GM19238 (cell line): Measurements from ENCODE around the gene EIF2S1.
A peak's percentile ranks its signal among the peaks of the same experiment; 100 is the strongest.
"Not testable (repeated sequence)": the region's sequence is repeated elsewhere in the genome, so short reads cannot be mapped to it uniquely, and the experiment has no call there.

Experiments used
- DNase-seq: peaks from one replicate; pipeline ENCODE4 v3.0.0; 2011; ENCODE audit warnings: low spot score; ENCODE audit not compliant: insufficient read length

The EIF2S1 gene

DNA sequence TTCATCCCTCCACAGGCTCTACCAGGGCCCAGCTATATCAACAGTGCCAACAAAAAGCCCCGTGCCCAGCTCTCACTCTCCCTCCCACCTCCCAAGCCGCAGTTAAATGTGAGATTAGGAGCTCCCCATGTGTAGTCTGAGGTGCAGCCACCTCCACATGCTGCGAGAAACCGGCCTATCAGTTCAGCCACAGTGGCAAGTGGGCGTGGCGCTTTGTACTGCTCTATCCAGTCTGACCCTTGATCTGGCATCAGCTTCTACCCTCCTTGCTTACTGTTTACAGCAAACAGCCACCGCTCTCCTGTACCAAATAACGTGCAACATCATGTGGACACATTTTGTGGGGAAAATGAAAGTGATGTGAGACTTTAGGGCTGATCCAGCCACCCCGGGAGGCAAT, 50.2 kb downstream of the EIF2S1 start:
- no peak for DNase-seq

- no peak for DNase-seq
These were observed 51.2 kb downstream of the EIF2S1 start for GRCh38 chr14:67411370-67411769.

DNA sequence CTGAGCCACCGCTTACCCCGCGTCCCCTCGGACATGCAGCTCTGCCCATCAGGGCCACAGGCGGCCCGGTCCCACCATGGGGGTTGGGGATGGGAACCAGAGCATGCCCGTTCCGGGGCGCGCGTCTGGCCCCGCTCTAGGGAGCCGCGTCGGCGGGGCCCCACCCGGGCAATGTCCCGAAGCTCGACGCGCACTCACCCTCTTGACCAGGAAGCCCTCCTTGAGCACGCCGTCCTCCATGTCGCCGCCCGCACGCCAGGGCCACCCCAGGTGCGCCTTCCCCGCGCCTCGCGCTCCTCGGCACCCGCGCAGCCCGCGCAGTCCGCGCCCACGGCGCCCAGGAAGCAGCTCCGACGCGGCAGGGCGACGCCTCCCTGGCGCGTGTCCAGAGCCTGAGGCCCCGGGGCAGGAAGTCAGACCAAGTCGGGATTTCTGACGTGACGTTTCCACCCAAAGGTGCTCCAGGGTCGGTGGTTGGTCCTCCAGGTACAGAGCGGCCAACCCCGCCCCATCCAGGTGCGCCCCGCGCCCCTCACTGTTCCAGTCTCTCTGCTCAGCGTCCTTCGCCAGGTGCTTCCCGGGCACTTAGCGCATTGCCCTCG, 51.8 kb downstream of the EIF2S1 start, which contains the start of gene PLEK2:
Gene PLEK2 (minus strand): TSS at position 346 of the 602 bp plus-strand sequence. CDS start 106 bp downstream, at position 240.
- DNase-seq, result no peak

DNA sequence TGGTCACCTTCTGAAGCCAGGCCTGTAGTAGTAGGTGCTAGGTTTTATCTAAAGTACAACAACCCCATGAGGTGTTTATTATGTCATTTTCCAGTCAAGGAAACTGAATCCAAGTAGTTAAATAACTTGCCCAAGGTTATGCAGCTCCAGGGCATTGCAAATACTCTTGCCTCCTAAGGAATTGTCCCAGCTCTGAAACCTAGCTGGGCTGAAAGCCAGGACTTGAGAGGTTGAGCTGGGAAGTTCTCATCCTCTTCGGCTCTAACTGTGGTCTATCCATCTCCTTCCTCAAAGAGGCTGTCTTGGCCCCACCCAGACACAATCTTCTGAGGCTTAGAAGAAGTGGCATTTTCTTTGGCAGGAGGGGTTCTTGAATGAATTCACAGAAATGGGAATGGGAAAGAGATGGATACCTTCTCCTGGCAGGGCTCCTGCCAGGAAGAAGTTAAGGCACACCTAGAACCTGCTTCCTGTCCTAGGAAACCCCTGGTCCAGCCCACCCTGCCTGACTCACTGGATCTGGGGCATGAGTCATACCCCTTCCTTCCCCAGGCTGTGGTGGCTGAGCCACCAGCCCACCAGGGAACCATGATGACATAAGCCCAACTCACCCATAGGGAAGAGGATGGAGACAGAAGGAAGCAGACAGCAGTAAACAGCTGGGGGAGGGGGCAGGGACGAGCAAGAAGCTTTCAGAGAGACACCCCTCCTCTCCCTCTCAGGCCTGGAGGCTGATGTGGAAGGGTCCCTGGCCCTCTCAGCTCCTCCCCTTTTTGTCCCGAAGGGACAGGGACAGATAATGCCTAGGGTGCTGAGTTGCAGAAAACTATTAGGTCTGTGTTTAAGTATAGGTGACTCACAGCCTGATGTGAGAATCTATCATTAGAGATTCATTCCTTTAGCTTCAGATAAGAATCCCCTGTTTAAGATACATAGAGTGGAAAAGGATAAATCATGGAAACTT, 54.0 kb downstream of the EIF2S1 start:
- DNase-seq, result no peak

GRCh38 chr14:67415610-67416009, 55.5 kb downstream of the EIF2S1 start:
- DNase-seq, result not testable (repeated sequence)

- DNase-seq, result no peak
These were observed 56.0 kb downstream of the EIF2S1 start for GRCh38 chr14:67416085-67416484.

DNA sequence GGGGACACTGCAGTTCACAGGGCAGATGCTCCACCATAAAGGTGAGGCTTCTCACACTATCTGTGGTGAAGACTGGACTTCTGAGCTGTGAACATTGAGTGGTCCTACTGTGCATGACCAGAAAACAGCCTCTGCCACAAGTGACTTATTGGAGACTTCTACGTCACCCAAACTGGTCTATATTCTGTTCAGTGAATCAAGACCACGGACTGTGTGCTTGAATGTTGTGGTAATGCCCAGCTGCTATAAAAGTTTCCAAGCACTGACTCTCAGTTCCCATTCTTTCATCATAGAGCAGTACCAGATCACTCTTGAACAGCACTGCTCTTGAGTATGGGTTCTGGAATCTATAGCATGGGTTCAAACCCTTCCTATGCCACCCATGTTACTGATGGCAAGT, 56.7 kb downstream of the EIF2S1 start:
- DNase-seq, result no peak

- no peak for DNase-seq
These were observed 57.5 kb downstream of the EIF2S1 start for GRCh38 chr14:67417633-67418032.

- DNase-seq, result no peak
These were observed 58.5 kb downstream of the EIF2S1 start for GRCh38 chr14:67418401-67419191.

- no peak for DNase-seq
These were observed 60.1 kb downstream of the EIF2S1 start for GRCh38 chr14:67420102-67420739.

DNA sequence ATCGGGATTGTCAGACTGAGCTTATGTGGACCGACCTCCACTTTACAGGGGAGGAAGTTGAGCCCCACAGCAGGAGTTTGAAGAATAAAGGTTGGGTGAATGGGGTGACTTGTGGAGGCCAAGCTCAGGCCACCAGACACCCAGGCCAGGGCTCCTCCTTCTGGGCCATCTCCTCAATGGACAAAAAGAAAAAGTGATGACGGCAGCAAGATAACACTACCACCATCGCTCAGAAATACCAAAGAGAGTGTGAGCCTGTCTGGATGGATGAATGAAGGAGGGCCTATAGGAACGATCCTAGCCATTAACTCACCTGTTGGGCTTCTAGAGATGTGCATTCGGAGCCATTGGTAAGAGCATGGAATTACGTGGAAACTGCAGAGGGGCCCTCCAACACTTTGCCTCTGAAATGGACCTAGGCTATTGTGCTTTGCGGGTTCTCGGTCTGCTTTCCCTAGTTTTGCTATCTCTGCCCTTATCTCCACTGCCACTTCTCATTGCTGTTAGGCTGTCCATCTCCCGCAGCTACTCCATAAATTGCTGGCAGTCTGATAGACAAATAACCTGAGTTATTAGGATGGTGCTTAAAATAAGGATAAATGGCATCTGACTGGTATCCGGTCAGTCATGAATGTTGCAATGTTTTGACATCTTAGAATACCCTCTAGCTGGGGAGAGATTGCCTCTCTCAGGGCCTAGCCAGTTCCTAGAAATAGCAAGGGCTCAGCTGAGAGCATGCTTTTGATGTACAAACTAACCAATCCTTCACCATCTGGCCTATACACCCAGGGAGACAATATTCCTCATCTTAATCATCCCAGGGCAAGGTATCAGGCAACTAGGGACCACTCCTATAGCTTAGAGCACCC, 61.5 kb downstream of the EIF2S1 start:
- no peak for DNase-seq

- no peak for DNase-seq
These were observed 63.3 kb downstream of the EIF2S1 start for GRCh38 chr14:67423424-67423823.

DNA sequence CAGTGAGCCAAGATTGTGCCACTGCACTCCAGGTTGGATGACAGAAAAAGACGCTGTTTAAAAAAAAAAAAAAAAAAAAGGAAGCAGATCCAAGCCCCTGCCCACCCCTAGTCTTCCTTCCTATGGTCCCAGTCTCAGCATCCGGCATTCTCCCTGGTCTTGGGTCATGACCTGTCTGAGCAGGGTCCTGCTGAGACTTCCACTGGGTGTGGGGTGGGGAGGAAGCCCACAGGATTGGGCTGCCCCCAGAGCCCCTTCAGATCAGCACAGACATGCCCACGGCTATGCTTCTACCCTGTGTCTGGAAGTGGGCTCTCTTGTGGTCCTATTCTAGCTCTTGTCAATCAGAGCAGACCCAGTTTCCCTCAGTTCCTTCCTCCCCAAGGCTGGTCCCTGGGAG, 64.4 kb downstream of the EIF2S1 start:
- DNase-seq, result no peak

DNA sequence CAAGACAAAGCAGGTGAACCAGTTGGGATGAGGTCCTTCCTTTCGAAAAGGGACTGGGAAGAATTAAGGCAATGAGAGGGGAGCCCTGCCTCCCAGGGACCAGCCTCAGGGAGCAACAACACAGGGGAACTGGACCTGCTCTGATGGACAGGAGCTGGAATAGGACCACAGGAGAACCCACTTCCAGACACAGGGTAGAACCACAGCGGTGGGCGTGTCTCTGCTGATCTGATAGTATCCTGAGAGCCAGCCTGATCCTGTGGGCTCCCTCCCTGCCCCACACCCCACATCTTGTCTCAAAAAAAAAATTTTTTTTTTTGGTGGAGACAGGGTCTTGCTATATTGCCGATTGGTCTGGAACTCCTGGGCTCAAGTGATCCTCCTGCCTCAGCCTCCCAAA, 65.5 kb downstream of the EIF2S1 start:
- no peak for DNase-seq

- no peak for DNase-seq
These were observed 66.0 kb downstream of the EIF2S1 start for GRCh38 chr14:67426161-67426560.

DNA sequence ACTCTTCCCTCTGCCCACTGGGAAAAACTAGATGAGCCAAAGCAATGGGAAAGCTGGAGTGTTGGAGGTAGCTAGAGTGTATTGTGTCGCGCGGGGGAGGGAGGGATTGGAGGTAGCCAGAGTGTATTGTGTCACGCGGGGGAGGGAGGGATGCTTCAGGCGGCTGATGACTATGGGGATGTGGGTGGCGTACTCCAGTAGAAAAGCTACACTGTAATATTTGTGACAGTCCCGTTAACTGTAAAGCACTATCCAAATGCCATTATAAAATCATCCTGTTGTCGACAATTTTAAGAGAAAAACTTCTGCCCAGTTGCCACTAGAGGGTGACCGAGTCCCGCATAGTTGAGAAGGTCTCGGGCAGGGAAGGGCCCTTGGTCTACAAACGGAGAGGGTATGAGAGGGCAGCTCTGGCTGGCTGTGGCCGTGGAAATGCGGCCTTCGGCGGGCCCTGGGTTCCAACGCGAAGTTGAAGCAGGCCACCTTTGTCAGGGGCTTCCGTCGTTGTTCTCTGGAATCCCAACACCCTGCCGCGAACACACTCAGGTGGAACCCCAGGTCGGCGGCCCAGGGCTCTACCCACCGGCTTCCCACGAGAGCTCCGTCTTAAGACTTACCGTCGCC, 67.0 kb downstream of the EIF2S1 start:
- peak; percentile 77 for DNase-seq

DNA sequence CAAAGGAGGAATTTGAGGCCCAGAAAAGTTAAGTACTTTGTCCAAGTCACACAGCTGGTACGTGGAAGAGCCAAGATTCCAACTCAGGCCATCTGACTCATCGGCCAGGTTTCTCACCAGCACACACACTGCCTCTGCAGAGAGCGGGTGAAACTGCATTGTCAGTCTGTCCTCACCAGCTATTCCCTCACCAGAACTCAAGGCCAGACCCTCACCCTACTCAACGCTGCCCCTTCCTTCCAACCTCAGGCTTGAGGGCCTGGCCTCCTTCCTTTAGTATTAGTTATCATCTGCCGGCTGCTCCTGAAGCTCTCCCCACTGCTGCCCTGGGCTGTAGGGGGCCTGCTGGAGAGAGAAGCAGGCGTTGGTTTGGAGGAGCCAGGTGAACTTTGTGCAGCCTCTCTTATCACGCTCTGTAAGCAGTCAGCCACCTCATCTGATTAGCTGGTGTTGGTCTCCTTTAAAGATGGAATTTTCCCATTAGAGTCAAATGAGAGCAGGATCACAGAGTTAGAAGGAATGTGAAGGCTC, 68.4 kb downstream of the EIF2S1 start:
- no peak for DNase-seq

- DNase-seq, result no peak
These were observed 69.5 kb downstream of the EIF2S1 start for GRCh38 chr14:67429510-67430205.

- DNase-seq, result no peak
These were observed 72.0 kb downstream of the EIF2S1 start for GRCh38 chr14:67432050-67432564.
